ENCODE results near the gene FSTL5. TPM values are rescaled to one million over a fixed set of nuclear protein-coding genes. Genes with fewer than 3 reads are reported as not detected.
A peak's percentile ranks its signal among the peaks of the same experiment; 100 is the strongest.

Gene FSTL5
- total and polyA plus RNA-seq, 2 experiments from 2014 or later, result 0.12 to 0.59 TPM

- H3K27ac ChIP-seq, result no peak overlapping the region
- H3K36me3 ChIP-seq, result no peaks in the 10 kb centered on the region
- no peak overlapping the region for H3K4me3 ChIP-seq
- TF ChIP-seq CTCF (IDR thresholded peaks at IDR 0.05; ENCODE audit: low read depth, low read length), result no peak
- H3K9me3 ChIP-seq (ENCODE audit: low read depth), result no peaks in the 10 kb centered on the region
- peak in 1 of 2 donors; percentile 23 for DNase-seq (ENCODE audit: low read depth in 1 of 2, low spot score in 1 of 2)
- peaks cover 5% of the 10 kb centered on the region for H3K4me1 ChIP-seq (ENCODE audit: low read depth)
- H3K27me3 ChIP-seq, result no peaks in the 10 kb centered on the region
Measured at GRCh38 chr4:161581262-161582230, 582.3 kb downstream of the FSTL5 start.

GRCh38 chr4:161577579-161578301, 586.1 kb downstream of the FSTL5 start:
- TF ChIP-seq CTCF (IDR thresholded peaks at IDR 0.05; ENCODE audit: low read depth, low read length), result no peak
- no peak overlapping the region for H3K27ac ChIP-seq
- H3K36me3 ChIP-seq, result no peaks in the 10 kb centered on the region
- no peak overlapping the region for H3K4me3 ChIP-seq
- no peaks in the 10 kb centered on the region for H3K27me3 ChIP-seq
- H3K9me3 ChIP-seq (ENCODE audit: low read depth), result no peaks in the 10 kb centered on the region
- DNase-seq (ENCODE audit: low read depth in 1 of 2, low spot score in 1 of 2), result peak in 1 of 2 donors; percentile 72
- H3K4me1 ChIP-seq (ENCODE audit: low read depth), result no peaks in the 10 kb centered on the region

- Histone ChIP-seq H3K4me1 (ENCODE audit: low read depth) (no peaks in the 10 kb centered on the region), H3K27me3 (no peaks in the 10 kb centered on the region), H3K27ac (no peak overlapping the region), H3K9me3 (ENCODE audit: low read depth) (no peaks in the 10 kb centered on the region), H3K36me3 (no peaks in the 10 kb centered on the region), H3K4me3 (no peak overlapping the region)
- DNase-seq (ENCODE audit: low read depth in 1 of 2, low spot score in 1 of 2), result peak in 1 of 2 donors; percentile 1
- TF ChIP-seq CTCF (IDR thresholded peaks at IDR 0.05; ENCODE audit: low read depth, low read length), result no peak
Measured at GRCh38 chr4:161573836-161574235, 590.0 kb downstream of the FSTL5 start.

GRCh38 chr4:161564230-161564834, 599.5 kb downstream of the FSTL5 start:
- Histone ChIP-seq H3K27me3 (no peaks in the 10 kb centered on the region), H3K27ac (no peak overlapping the region), H3K9me3 (ENCODE audit: low read depth) (no peaks in the 10 kb centered on the region), H3K4me1 (ENCODE audit: low read depth) (no peaks in the 10 kb centered on the region), H3K4me3 (no peak overlapping the region), H3K36me3 (no peaks in the 10 kb centered on the region)
- DNase-seq (ENCODE audit: low read depth in 1 of 2, low spot score in 1 of 2), result peak; percentile 8 to 39
- TF ChIP-seq CTCF (IDR thresholded peaks at IDR 0.05; ENCODE audit: low read depth, low read length), result peak; percentile 35
